ENCODE data around the gene CEMIP2. TPM values are rescaled to one million over a fixed set of nuclear protein-coding genes. Genes with fewer than 3 reads are reported as not detected.
A peak's percentile ranks its signal among the peaks of the same experiment; 100 is the strongest.

Gene CEMIP2
- total and polyA plus RNA-seq, 7 donors = 17.9 to 90.4 (median 28.8) TPM

GRCh38 chr9:71719562-71719961 is 48.8 kb downstream of the CEMIP2 start:
- peaks cover 0 to 15% (median 9%) of the 10 kb centered on the region in 4 donors for H3K4me1 ChIP-seq
- DNase-seq = no peak
- H3K4me3 ChIP-seq = no peak overlapping the region
- 35 to 58% methylated on average over 5 of the region's 5 CpGs for WGBS, 2 donors
- H3K27ac ChIP-seq = peak overlapping the region in 3 of 4 donors; percentile 27 to 69 (median 61)
- intact Hi-C loops (cut with DNase I) = loop anchor here (2.0 kb wide), 1 partner anchor 49 kb away; the partner anchor contains the start of gene CEMIP2
- peaks cover 0 to 32% (median 2%) of the 10 kb centered on the region in 4 donors for H3K36me3 ChIP-seq
- TF ChIP-seq EP300 (IDR thresholded peaks at IDR 0.05) (peak in 2 of 4 donors; percentile 43 to 76), POLR2A (IDR thresholded peaks at IDR 0.05) (no peak), CTCF (IDR thresholded peaks at IDR 0.05) (no peak), POLR2AphosphoS5 (IDR thresholded peaks at IDR 0.05) (peak in 3 of 4 donors; percentile 65 to 77 (median 68))
- H3K9me3 ChIP-seq = no peaks in the 10 kb centered on the region
- no peaks in the 10 kb centered on the region for H3K27me3 ChIP-seq

- DNase-seq = no peak
- Histone ChIP-seq H3K4me1 (peaks cover 0 to 15% (median 9%) of the 10 kb centered on the region in 4 donors), H3K27ac (peak overlapping the region in 3 of 4 donors; percentile 25 to 69 (median 61)), H3K36me3 (peaks cover 0 to 32% (median 2%) of the 10 kb centered on the region in 4 donors), H3K27me3 (no peaks in the 10 kb centered on the region), H3K9me3 (no peaks in the 10 kb centered on the region), H3K4me3 (no peak overlapping the region)
- no peak for TF ChIP-seq POLR2A (IDR thresholded peaks at IDR 0.05)
- no peak for TF ChIP-seq POLR2AphosphoS5 (IDR thresholded peaks at IDR 0.05)
- no peak for TF ChIP-seq CTCF (IDR thresholded peaks at IDR 0.05)
- TF ChIP-seq EP300 (IDR thresholded peaks at IDR 0.05) = no peak
- 94 to 98% methylated on average over 3 of the region's 3 CpGs for WGBS, 2 donors
- intact Hi-C loops (cut with DNase I) = loop anchor here (2.0 kb wide), 1 partner anchor 50 kb away; the partner anchor contains the start of gene CEMIP2
These were observed 49.2 kb downstream of the CEMIP2 start for GRCh38 chr9:71719088-71719487.

GRCh38 chr9:71716138-71716909 is 52.0 kb downstream of the CEMIP2 start:
- Histone ChIP-seq H3K27me3 (no peaks in the 10 kb centered on the region), H3K4me1 (peaks cover 0 to 15% (median 9%) of the 10 kb centered on the region in 4 donors), H3K4me3 (no peak overlapping the region), H3K9me3 (no peaks in the 10 kb centered on the region), H3K36me3 (peaks cover 0 to 38% (median 14%) of the 10 kb centered on the region in 4 donors), H3K27ac (no peak overlapping the region)
- WGBS, 2 donors = 93 to 98% methylated on average over 2 of the region's 2 CpGs
- intact Hi-C loops (cut with DNase I) = no loop called here
- no peak for DNase-seq
- TF ChIP-seq POLR2A (IDR thresholded peaks at IDR 0.05) (no peak), CTCF (IDR thresholded peaks at IDR 0.05) (peak in 2 of 4 experiments; percentile 16 to 40)

GRCh38 chr9:71710856-71711255 is 57.5 kb downstream of the CEMIP2 start:
- Histone ChIP-seq H3K27ac (no peak overlapping the region), H3K27me3 (no peaks in the 10 kb centered on the region), H3K9me3 (no peaks in the 10 kb centered on the region), H3K4me3 (no peak overlapping the region), H3K36me3 (peaks cover 0 to 76% (median 20%) of the 10 kb centered on the region in 4 donors), H3K4me1 (peaks cover 0 to under 1% (median under 1%) of the 10 kb centered on the region in 4 donors)
- intact Hi-C loops (cut with DNase I) = no loop called here
- DNase-seq = no peak
- TF ChIP-seq EP300 (IDR thresholded peaks at IDR 0.05) (no peak), POLR2A (IDR thresholded peaks at IDR 0.05) (no peak)

- no peak for TF ChIP-seq CTCF (IDR thresholded peaks at IDR 0.05)
- no peak for TF ChIP-seq POLR2AphosphoS5 (IDR thresholded peaks at IDR 0.05)
- TF ChIP-seq POLR2A (IDR thresholded peaks at IDR 0.05) = no peak
- TF ChIP-seq EP300 (IDR thresholded peaks at IDR 0.05) = no peak
- no peak for DNase-seq
- Histone ChIP-seq H3K27ac (no peak overlapping the region), H3K9me3 (no peaks in the 10 kb centered on the region), H3K4me3 (no peak overlapping the region), H3K4me1 (peaks cover 0 to 7% (median 7%) of the 10 kb centered on the region in 4 donors), H3K27me3 (no peaks in the 10 kb centered on the region), H3K36me3 (peaks cover 0 to 76% (median 20%) of the 10 kb centered on the region in 4 donors)
- 80 to 85% methylated on average over 5 of the region's 5 CpGs for WGBS, 2 donors
- intact Hi-C loops (cut with DNase I) = no loop called here
These were observed 58.1 kb downstream of the CEMIP2 start for GRCh38 chr9:71710201-71710600.

Measured in sigmoid colon (tissue), 7 donors.